Measurements from ENCODE around the gene CACNA1A. TPM values are rescaled to one million over a fixed set of nuclear protein-coding genes. Genes with fewer than 3 reads are reported as not detected.

Gene CACNA1A
- polyA plus RNA-seq, 2 of the 4 experiments (the other 2 are of a cell fraction), result 0.27 to 0.71 TPM

DNA sequence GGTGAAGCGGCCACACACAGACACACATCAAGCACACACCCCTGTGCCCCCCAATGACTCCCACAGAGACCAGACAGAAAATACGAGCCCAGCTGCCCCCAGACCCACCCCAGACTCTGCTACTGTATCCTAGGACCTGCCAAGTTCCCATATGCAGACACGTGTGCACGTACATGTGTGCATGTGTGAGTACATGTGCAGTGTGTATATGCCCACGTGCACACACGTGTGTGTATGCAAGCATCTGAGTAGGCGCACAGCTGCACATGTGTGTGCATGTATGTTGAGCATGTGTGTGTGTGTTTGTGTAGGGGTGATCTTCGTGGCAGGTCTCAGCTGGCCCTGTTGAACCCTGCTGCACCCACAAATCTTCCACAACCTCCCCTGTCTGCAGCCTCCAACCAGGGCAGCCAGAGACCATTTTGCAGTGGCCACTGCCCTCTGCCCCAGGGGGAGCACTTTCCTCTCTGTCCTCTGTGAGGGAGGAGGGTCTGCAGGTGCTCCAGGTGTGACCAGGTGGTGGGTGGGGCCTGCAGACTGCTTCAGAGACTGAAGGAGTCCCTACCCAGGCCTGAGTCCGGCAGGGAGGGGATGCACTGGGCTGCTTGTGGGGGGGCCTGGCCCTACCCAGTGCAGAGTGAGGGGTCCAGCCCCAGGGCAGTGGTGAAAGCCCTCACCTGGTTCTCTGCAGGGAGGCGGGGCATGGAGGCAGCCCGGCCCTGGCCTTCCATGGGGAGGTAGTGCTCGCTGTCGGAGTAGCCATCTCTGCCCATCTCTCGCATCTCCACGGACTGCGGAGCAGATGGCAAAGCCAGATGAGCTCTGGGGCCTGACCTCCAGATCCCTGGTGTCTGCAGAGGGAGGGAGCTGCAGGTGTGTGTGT, 294.6 kb downstream of the CACNA1A start (continued):
- TF ChIP-seq, protein P1, sequence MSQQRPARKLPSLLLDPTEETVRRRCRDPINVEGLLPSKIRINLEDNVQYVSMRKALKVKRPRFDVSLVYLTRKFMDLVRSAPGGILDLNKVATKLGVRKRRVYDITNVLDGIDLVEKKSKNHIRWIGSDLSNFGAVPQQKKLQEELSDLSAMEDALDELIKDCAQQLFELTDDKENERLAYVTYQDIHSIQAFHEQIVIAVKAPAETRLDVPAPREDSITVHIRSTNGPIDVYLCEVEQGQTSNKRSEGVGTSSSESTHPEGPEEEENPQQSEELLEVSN (IDR thresholded peaks at IDR 0.05; ENCODE audit: borderline replicate concordance, low read depth), result no peak

DNA sequence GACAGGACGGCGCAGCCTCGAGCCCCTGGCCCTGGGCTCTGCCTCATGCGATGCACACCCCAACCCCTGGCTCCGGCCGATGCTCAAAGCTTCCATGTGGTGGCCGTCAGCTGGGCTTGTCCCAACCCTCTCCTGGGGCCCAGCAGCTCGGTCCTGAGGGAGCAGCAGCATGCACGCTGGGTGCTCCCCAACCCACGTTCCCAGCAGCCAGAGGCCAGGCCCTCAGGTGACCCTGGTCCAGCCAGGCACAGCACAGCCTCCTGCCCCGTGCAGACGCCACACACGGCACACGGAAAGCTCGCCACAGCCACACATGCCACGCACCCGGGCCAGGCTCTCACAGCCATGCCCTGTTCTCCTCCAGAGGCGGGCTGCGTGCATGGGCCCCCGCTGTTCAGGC, 295.3 kb downstream of the CACNA1A start:
- Histone ChIP-seq H3K4me1 (0 out of 3 replicates have a peak, but pooled peaks cover 3% of the 10 kb centered on the region), H3K4me2 (no peak overlapping the region), H3K4me3 (no peak overlapping the region), H3K9me3 (no peaks in the 10 kb centered on the region), H3K27ac (peak overlapping the region in 1 of 2 experiments; percentile 9; a peak in 1 of 6 replicates)
- no peak for TF ChIP-seq RARB (CRISPR knock-in tag; IDR thresholded peaks at IDR 0.05)
- TF ChIP-seq KDM1A (IDR thresholded peaks at IDR 0.05; ENCODE audit: low read depth), result no peak
- TF ChIP-seq, protein P2, sequence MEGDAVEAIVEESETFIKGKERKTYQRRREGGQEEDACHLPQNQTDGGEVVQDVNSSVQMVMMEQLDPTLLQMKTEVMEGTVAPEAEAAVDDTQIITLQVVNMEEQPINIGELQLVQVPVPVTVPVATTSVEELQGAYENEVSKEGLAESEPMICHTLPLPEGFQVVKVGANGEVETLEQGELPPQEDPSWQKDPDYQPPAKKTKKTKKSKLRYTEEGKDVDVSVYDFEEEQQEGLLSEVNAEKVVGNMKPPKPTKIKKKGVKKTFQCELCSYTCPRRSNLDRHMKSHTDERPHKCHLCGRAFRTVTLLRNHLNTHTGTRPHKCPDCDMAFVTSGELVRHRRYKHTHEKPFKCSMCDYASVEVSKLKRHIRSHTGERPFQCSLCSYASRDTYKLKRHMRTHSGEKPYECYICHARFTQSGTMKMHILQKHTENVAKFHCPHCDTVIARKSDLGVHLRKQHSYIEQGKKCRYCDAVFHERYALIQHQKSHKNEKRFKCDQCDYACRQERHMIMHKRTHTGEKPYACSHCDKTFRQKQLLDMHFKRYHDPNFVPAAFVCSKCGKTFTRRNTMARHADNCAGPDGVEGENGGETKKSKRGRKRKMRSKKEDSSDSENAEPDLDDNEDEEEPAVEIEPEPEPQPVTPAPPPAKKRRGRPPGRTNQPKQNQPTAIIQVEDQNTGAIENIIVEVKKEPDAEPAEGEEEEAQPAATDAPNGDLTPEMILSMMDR (IDR thresholded peaks at IDR 0.05), result no peak
- TF ChIP-seq ZFP36 (IDR thresholded peaks at IDR 0.05; ENCODE audit: borderline replicate concordance, partially characterized antibody), result no peak
- TF ChIP-seq FOSL2 (IDR thresholded peaks at IDR 0.05), result no peak
- no peak for TF ChIP-seq FOSL2 (CRISPR knock-in tag; IDR thresholded peaks at IDR 0.05)
- TF ChIP-seq CHD2 (IDR thresholded peaks at IDR 0.05; ENCODE audit: low read length, partially characterized antibody), result no peak
- TF ChIP-seq TFCP2L1 (CRISPR knock-in tag; IDR thresholded peaks at IDR 0.05), result no peak
- TF ChIP-seq, protein P3, sequence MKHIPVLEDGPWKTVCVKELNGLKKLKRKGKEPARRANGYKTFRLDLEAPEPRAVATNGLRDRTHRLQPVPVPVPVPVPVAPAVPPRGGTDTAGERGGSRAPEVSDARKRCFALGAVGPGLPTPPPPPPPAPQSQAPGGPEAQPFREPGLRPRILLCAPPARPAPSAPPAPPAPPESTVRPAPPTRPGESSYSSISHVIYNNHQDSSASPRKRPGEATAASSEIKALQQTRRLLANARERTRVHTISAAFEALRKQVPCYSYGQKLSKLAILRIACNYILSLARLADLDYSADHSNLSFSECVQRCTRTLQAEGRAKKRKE (CRISPR knock-in tag; IDR thresholded peaks at IDR 0.05; ENCODE audit: low read depth), result no peak
- TF ChIP-seq, protein P4, sequence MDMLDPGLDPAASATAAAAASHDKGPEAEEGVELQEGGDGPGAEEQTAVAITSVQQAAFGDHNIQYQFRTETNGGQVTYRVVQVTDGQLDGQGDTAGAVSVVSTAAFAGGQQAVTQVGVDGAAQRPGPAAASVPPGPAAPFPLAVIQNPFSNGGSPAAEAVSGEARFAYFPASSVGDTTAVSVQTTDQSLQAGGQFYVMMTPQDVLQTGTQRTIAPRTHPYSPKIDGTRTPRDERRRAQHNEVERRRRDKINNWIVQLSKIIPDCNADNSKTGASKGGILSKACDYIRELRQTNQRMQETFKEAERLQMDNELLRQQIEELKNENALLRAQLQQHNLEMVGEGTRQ (IDR thresholded peaks at IDR 0.05), result no peak
- TF ChIP-seq POLR2AphosphoS2 (conservative IDR thresholded peaks at IDR 0.05; ENCODE audit: low read length), result no peak
- no peak for TF ChIP-seq RAD21 (conservative IDR thresholded peaks at IDR 0.05 in 1 of 2, IDR thresholded peaks at IDR 0.05 in 1 of 2)
- TF ChIP-seq HOXA7 (CRISPR knock-in tag; IDR thresholded peaks at IDR 0.05), result no peak
- TF ChIP-seq POLR2A (IDR thresholded peaks at IDR 0.05; ENCODE audit: low read length), result no peak
- TF ChIP-seq, protein P5, sequence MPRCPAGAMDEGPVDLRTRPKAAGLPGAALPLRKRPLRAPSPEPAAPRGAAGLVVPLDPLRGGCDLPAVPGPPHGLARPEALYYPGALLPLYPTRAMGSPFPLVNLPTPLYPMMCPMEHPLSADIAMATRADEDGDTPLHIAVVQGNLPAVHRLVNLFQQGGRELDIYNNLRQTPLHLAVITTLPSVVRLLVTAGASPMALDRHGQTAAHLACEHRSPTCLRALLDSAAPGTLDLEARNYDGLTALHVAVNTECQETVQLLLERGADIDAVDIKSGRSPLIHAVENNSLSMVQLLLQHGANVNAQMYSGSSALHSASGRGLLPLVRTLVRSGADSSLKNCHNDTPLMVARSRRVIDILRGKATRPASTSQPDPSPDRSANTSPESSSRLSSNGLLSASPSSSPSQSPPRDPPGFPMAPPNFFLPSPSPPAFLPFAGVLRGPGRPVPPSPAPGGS (IDR thresholded peaks at IDR 0.05), result no peak
- TF ChIP-seq, protein P1 (IDR thresholded peaks at IDR 0.05; ENCODE audit: borderline replicate concordance, low read depth), result no peak
- no peak for TF ChIP-seq CEBPB (IDR thresholded peaks at IDR 0.05)
- TF ChIP-seq GATA3 (IDR thresholded peaks at IDR 0.05; ENCODE audit: borderline replicate concordance), result no peak
- no peak for FAIRE-seq
- ChIA-PET POLR2A (no interaction called here), CTCF (no interaction called here)
- WGBS (ENCODE audit: missing lambda C conversion rate), result 74% methylated on average over 17 of the region's 20 CpGs
- DNase-seq (ENCODE audit: low read depth in 1 of 2, low spot score in 1 of 2), result no peak
- ATAC-seq, result peak; percentile 4 to 22; a peak in 2 of 6 replicates
